LNCAP (cell line): ENCODE measurements around the gene KIDINS220.

Experiments used
- TF ChIP-seq, protein P1 (sequence below): fragments of 450-650 bp; IDR thresholded peaks from 2 replicates; pipeline ENCODE4 v1.5.1; 2017; ENCODE audit warnings: mild to moderate bottlenecking

KIDINS220 gene

DNA sequence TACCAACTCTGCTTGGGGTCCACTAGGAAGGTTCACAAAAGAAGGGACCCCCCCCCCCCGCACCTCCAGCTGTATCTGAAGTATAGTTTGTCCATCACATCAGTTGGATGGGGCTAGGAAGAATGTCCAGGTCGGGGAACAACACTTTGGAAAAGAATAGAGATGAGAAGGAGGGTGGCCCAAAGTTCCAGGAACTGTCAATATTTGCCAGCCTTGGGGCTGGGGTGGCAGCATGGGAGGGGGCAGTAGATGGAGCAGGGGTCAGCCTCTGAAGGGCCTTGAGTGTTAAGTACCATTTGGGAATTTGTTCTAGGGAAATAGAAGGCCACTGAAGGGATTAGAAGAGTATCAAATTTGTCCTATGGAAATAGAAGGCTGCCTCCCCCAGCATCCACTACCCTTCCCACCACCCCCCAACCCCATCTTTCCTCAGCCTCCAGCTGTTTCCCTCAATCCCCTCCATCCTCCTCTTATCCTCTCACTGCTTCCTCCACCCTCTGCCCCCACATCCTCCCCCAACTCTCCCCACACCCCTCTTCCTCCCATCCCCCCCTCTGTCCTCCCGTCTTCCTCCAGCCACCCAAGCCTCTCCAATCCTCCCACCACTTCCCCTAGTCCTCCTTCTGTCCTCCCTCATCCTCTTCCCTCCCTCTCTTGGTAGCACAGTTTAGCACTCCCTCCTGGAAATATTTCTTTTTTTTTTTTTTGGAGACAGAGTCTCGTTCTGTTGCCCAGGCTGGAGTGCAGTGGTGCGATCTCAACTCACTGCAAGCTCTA lies 2.0 kb upstream of the KIDINS220 start:
- TF ChIP-seq, protein P1, sequence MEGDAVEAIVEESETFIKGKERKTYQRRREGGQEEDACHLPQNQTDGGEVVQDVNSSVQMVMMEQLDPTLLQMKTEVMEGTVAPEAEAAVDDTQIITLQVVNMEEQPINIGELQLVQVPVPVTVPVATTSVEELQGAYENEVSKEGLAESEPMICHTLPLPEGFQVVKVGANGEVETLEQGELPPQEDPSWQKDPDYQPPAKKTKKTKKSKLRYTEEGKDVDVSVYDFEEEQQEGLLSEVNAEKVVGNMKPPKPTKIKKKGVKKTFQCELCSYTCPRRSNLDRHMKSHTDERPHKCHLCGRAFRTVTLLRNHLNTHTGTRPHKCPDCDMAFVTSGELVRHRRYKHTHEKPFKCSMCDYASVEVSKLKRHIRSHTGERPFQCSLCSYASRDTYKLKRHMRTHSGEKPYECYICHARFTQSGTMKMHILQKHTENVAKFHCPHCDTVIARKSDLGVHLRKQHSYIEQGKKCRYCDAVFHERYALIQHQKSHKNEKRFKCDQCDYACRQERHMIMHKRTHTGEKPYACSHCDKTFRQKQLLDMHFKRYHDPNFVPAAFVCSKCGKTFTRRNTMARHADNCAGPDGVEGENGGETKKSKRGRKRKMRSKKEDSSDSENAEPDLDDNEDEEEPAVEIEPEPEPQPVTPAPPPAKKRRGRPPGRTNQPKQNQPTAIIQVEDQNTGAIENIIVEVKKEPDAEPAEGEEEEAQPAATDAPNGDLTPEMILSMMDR = no peak

DNA sequence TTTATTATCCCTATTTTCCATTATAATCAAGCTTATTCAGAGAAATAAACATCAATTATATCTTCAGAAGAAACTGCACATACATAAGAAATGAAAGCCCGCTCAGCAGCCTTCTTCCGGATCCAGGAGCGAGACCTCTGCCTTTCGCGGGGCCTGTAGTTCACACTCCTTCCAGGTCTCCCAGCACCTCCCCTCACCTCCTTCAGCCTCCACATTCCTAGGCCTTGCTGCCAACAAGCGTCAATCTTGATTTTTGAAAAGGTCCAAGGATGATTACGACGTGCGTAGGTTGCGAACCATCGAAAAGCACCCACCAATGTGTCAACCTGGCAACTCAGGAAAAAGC lies 355 bp upstream of the KIDINS220 start:
- TF ChIP-seq, protein P1 = no peak

DNA sequence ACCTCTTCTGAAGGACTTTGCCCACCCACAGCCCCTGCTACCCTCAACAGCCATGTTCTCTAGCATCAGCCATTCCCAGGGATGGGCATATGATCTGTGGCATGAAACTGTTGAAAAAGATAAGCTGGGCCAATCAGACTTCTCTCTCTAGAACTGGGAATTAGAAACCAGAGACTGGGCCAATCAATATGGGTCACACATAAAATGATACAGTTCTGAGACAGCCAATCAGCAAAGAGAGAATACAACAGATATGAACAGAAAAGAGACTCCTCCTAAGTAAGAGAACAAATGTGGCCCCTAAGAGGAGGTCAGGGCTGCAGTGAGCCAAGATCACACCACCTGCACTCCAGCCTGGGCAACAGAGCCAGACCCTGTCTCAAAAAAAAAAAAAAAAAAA lies 2.1 kb downstream of the KIDINS220 start:
- TF ChIP-seq, protein P1 = no peak

DNA sequence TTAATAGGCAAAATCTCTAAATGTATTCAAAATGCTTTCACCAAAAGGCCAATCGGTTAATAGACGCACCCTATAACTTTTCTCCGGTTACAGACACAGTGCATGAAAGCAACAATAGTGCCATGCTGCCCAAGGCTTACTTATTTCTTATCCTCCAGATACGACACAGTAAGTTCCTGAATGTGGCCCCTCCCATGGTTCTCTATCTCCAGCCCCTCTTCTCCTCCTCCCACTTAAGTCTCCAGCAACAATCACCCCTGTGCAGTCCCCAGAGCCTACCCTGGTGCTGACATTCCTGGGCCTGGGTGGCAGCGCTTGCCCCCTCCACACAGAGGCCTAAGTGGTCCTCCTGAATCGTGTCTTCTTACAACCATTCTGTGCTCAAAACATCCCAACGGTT lies 3.6 kb downstream of the KIDINS220 start:
- TF ChIP-seq, protein P1 = no peak

DNA sequence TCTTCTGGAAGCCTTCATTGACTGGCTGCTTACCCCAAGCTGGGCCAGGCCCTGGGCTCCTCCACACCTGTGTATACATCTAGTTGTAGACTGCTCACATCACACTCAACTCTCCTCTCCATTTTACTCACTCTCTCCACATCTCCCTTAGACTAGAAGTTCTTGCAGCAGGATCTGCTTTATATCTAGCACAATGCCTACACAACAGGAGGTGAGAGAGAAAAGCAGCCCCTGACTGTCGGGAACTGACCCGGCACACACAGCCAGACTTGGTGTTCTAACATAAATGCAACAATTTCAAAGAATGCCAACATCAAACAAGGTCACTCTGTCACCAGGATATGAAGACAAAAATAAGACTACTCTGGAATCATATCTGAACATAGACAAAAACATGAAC lies 5.9 kb downstream of the KIDINS220 start:
- TF ChIP-seq, protein P1 = no peak

DNA sequence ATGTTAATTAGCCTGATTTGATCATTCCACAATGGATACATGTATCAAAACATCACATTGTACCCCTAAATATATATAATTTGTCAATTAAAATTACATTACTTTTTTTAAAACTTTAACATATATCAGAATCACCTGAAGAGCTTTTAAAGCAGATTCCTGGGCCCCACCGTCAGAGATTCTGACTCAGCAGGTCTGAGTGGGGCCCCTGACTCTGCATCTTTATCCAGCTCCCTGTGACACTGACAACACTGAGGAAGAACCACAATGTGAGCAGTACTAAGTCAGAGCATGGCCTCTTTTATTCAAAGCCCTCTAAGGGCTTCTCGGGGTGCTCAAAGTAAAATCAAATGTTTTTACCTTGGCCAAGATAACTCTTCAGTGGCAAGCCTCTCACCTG lies 9.7 kb downstream of the KIDINS220 start:
- TF ChIP-seq, protein P1 = no peak

DNA sequence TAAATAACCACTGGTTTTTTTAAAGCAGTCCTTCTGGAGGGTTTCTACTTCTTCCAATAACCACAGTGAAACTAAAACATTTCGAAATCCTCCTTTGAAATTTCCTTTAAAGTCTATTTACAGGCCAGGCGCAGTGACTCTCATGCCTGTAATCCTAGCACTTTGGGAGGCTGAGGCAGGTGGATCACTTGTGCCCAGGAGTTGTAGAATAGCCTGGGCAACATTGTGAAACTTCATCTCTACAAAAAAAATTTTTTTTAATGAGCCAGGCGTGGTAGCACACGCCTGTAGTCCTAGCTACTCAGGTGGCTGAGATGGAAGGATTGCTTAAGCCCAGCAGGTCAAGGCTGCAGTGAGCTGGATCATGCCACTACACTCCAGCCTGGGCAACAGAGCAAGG lies 15.2 kb downstream of the KIDINS220 start:
- TF ChIP-seq, protein P1 = no peak
